HG02759 (cell line): Measurements from ENCODE around the gene C11orf21.
"Not testable (repeated sequence)": the region's sequence is repeated elsewhere in the genome, so short reads cannot be mapped to it uniquely, and the experiment has no call there.

Source experiments
- ATAC-seq: cut with Tn5 transposase; IDR thresholded peaks from one replicate; pipeline ENCODE4 v1.9.1; 2021; ENCODE audit warnings: mild to moderate bottlenecking, moderate library complexity; ENCODE audit not compliant: unreplicated experiment

C11orf21 gene

DNA sequence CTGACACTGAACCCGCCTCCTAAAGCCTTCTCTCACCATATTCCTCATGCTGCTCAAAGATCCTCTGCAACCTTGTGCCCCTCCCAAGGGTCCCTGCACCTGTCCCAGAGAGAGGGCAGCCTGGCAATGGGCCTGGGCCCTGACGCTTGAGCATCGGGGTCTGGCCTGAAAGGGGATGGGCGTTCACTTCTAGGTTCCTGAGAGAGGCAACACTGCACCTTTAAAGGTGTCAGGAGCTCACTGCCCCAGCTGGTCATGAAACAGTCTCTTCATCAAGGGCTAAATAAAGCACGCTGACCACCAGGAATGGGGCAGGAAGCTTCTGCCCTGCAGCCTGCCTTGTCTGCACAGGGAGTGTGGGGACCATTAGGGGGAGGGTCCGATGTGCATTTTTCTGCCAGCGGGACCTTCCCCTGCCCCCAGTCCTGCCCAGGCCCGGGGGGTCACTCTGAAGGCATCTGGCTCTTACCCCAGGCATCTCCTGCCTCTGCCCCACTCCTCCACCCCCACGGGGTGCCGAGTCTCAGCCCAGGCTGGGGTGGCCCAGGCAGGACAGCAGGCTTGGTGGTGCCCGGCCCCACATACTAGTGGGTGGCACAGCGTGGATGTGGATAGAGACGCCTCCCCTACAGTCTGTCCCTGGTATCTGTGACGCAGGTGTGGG lies 3.5 kb downstream of the C11orf21 start:
- ATAC-seq, result no peak

DNA sequence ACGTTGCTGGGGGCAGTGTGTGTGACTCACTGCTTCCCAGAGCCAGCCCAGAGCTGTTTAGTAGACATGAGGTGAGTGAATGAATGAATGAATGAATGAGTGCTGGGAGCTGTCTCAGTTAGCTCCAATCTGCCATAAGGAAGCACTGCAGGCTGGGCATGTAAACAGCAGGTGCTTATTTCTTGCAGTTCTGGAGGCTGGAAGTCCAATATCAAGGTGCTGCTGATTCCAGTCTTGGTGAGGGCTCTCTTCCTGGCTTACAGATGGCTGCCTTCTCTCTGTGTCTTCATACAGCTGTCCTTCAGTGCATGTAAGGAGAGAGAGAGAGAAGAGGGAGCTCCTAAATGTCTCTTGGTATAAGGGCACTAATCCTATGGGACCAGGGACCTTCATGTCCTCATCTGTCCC lies 4.1 kb downstream of the C11orf21 start:
- ATAC-seq, result no peak

- ATAC-seq, result no peak
Observed at GRCh38 chr11:2296913-2297622, 4.7 kb downstream of the C11orf21 start.

DNA sequence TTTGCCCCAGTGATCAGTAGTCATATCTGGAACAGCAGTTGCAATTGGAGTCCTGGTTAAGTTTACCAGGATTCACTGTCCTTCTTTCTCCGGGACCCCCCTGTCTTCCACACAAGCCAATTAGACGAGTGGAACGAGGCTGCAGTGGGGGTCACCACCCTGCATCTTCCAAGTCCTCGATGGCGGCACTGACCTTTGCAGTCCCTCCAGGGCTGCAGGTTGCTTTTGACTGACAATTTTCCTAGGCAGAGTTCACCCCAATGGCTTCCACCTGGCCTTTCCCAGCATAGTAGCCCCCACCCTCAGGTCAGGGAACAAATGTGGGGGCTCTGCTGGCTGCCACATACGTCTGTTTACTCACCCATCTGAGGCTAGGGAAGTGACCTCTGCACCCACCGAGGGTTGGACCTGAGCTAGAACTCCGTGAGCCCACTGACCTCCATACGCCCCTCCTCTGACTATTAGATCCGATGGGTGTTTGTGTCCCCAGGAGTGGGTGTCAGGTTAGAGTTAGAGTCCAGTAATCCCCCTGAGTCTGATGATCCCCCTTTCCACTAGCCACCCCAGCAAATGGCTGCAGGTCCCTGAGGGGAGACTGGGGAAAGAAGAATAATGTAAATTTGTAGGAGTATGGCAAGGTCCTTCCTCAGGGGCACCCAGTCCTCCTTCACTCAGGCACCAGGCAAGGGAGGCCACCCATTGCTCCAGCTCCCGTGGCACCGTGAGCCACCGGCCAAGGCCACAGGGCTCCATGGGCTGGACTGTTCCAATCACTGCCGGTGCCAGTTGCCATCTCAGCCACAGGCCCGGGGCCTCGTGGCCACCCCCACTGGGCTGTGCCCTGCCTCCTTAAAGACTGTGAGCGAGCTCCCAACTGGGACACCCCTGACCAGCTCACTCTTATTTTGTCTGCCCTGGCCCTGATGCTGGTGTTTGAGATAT lies 5.5 kb downstream of the C11orf21 start:
- no peak for ATAC-seq

DNA sequence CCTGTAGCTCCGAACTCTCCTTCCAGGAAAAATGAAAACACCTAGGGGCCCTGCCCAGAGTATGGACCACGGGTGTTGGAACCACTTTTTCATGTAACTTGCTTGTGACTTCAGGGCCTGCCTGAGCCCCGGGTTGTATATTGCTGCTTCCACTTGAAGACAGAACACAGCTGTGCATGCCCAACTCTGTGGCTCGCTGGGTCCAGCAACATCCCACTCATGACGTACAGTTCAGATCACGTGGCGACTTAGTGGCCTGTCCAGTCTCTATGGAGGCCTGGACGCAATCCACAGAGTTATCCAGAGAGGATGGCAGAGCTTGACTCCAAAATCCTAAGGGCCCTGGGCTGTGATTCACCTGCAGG lies 6.8 kb downstream of the C11orf21 start:
- ATAC-seq, result no peak

- no peak for ATAC-seq
Observed at GRCh38 chr11:2293984-2294925, 7.5 kb downstream of the C11orf21 start.

DNA sequence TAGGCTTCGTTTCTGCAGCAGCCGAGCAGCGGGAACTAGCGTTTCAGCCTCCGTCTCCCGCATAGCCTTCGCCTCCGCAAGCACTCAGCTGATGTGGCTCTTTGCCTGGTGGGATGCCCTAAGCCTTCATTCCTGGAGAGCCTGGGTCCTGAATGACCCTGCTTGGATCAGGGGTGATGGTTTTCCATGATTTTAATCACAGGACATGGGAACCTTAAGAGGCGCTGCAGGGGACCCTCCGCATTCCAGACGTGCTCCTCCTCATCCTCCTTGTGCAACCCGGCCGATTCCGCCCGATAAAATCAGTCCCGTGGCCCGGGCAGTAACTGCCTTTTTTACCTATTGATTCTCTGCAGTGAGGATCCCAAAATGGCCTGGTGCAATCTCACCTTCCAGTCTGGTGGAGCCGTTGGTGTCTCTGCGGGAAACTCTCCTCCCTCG lies 8.2 kb downstream of the C11orf21 start:
- ATAC-seq, result no peak

DNA sequence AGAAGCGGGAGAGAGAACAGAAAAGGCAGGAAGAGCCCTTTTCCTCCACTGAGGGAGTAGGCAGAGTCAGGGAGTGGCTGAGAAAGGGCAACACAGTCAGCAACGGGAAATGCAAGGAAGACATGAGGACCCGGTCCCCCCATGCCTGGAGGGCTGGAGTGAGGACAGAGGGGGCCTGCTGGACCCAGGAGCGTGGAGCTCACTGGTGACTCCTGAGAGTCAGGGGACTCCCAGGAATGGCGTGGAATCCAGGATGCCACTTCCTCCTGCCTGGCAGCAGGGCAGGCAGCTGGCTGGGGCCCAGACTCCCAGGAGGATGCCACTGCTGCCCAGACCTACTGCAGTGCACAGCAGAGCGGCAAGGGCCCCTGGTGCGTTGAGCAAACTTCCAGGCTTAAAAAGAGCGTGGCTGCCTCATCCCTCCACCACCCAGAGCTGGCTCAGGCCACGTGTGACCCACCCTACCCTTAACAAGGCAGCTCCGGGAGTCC lies 11.3 kb downstream of the C11orf21 start:
- ATAC-seq, result no peak

DNA sequence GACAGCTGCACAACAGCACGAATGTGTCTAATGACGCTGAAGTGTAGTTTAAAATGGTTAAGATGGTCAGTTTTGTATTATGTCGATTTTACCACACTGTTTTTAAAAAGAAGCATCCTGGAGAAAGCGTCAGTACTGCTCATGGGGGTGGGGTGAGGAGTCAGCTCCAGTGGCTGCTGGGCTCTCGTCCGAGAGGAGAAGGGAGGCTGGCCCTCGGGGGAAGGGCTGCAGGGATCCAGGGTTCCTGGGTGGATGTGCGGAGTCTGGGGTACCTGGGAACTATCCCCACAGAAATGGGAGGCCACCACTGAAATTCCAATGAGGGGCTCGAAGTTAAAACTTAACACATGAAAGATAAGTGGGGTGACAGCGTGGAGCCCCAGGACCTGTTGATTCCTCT lies 11.9 kb downstream of the C11orf21 start:
- no peak for ATAC-seq

DNA sequence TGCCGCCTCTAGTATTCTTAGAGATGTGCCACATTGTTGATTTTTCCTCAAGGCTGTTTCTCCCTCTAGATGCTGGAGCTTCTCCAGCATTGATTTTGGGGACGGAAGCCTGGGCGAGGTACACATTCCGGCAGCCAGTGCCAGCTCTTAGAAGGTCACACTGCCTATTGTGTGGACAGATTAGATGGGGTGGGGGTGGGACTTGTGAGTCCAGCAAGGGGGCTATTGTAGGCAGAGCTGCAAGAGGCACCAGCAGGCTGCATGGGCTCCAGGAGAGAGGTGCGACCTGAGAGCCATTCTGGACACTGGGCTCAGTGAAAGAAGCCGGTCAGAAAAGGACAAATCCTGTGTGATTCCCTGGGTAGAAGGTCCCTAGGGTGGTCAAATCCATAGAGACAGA lies 12.4 kb downstream of the C11orf21 start:
- ATAC-seq, result no peak

DNA sequence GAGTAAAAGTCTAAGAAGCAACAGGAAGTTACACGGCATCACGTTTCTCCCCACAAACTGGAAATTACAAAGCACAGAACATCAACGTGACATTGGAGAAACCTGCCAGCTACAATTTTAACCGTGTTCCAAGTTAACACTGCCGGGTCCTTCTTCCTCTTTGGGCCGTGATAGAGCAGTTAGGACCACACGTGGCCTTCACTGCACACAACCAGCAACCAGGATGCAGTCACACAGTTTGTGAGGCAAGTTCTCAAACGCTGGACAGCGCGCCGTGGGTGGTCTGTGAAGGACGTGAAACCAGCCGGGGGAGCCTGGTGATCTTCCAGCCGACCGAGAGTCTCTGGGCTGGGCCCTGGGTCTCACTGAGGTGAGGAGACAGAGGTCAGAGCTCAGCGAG lies 14.6 kb downstream of the C11orf21 start:
- ATAC-seq, result no peak

GRCh38 chr11:2286350-2286749 lies 15.4 kb downstream of the C11orf21 start:
- ATAC-seq, result not testable (repeated sequence)

DNA sequence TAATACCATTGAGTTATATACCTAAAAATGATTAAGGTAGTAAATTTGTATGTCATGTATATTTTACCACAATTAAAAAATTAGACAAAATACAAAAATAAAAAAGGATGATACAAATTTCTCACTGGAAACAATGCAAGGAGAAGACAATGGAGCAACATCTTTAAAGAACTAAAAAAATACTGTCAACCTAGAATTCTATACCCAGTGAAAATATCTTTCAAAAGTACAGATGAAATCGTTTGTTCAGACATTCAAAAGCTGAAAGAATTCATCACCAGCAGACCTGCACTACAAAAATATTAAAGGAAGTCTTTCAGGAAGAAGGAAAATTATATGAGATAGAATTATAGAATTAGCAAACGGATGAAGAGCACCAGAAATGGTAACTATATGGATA lies 21.5 kb downstream of the C11orf21 start:
- no peak for ATAC-seq

DNA sequence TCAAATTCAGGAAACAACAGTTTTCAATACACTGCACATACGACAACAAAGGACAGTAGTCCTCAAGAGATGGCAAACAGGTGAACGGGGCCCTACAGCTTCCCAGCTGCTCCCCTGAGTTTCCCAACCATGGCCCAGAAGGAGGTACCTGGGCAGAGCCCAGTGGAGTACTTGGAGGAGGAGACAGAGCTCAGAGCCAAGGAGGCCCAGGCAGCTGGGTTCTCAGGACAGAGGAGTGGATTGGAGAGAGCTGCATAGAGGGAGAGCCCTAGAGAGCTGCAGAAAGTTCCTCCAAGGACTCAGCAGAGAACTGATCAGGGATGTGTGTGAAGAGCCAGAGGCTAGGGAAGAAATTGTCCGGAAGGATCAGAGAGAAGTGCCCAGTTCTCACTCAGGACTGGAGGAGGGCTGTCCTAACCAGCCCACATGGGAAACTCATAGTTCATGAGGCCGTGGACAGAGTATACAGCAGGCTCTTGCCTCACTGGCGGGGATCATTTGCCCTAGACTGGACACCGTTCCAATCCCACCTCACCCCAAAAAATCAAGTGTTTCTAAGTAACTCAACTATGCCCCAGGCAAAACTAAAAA lies 23.7 kb downstream of the C11orf21 start:
- no peak for ATAC-seq

- ATAC-seq, result no peak
Observed at GRCh38 chr11:2277008-2277346, 24.7 kb downstream of the C11orf21 start.

- ATAC-seq, result no peak
Observed at GRCh38 chr11:2276280-2277007, 25.3 kb downstream of the C11orf21 start.

- no peak for ATAC-seq
Observed at GRCh38 chr11:2275334-2276279, 26.1 kb downstream of the C11orf21 start.

- ATAC-seq, result no peak
Observed at GRCh38 chr11:2273771-2274170, 27.9 kb downstream of the C11orf21 start.
